ENCODE data around the gene PRKRIP1.

GRCh38 chr7:102387064-102387463, 9.1 kb upstream of the PRKRIP1 start:
- TF ChIP-seq EZH2 (IDR thresholded peaks at IDR 0.05; ENCODE audit: low read length) (no peak), CTCF (optimal IDR thresholded peaks at IDR 0.05 in 1 of 3, IDR thresholded peaks at IDR 0.05 in 1 of 3, conservative IDR thresholded peaks at IDR 0.05 in 1 of 3; ENCODE audit: extremely low read depth in 1 of 3, insufficient read depth in 2 of 3, low read length in 3 of 3) (no peak)
